NCI-H187 (cell line): ENCODE data around the gene UBE2D4.
A peak's percentile ranks its signal among the peaks of the same experiment; 100 is the strongest.
"Not testable (repeated sequence)": the region's sequence is repeated elsewhere in the genome, so short reads cannot be mapped to it uniquely, and the experiment has no call there.

ENCODE experiments used
- DNase-seq, 2 experiments: peaks; one replicate each; lab custom pipeline; 2025; lab: John Stamatoyannopoulos, UW

The UBE2D4 gene

DNA sequence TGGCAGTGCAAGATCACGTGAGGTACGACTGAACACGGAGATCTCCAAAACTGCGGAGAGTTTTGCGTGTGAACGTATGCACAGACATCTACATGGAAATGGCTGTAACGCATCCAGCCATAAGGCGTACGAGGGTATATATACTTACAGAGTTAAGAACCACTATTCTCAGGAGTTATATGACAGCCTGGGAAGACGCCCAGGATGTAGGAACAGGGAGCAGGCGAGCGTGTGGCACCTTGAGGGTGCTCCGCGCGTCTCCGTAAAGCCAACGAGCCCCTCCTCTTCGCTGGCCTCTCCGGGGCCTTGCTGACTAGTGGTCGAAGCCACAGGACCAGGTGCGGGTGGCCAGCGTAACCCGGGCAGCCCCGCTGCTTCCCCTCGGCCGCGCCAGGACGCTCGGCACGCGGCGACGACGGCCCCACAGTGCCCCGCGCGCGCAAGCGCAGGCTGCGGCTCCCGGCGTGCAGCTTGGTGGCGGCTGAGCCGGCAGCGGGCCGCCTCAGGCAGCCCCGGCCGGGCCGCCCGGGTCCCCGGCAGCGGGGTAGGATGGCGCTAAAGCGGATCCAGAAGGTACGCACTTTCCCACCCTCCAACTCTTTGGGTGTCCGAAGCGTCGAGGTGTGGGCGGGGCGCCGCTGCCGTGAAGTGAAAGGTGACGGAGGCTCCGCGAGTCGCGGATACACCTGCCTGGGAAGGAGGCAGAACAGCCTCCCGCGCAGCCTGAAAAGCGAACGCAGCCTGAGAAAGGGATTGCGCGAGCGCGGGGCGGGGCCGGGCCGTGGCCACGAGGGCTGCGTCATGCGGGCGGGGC is at the start of gene UBE2D4:
Gene UBE2D4, plus strand, starts transcription at position 453 of the 814 bp plus-strand sequence. Its CDS starts 97 bp downstream, at position 550.
- peak; percentile 67 to 70 for DNase-seq

GRCh38 chr7:43876976-43877745 is 49.1 kb upstream of the UBE2D4 start:
- DNase-seq = no peak

- DNase-seq = no peak
Observed at GRCh38 chr7:43877968-43878864, 48.0 kb upstream of the UBE2D4 start.

DNA sequence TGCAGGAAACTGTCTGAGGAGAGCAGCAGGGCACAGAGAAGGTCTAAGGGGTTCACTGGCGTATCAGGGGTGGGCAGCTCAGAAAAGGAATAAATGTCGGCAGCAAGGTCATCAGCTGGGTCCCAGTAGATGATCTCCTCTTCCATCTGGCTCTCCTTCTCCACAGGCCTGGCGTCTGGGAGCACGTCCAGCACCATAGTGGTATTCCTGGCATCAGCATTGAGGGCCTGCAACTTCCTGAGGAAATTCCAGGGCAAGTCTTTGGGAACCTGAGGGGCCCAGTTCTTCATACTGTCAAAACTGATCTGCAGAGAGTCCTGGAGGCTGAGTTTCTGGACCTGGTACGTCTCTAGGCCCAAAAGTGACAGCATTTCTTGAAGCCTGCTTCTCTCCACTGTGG is 47.4 kb upstream of the UBE2D4 start:
- no peak for DNase-seq

DNA sequence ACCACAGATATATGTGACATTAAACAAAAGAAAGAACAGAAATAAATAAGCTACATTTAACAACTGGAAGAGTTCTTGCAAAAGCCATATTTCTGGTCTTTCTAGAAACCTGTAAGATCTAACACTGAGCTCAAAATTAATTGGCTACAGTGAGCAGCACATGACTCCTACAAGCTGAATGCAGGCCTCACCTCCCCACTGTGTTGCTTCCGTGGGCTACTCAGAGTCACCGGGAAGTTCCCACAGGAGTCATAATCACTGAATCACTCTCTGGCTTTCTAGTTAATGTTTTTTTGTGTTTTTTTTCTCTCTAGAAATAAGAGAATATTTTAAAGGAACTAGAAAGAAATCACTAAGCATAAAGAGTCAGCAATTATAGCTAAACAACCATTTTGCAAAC is 46.8 kb upstream of the UBE2D4 start:
- DNase-seq = no peak

- DNase-seq = no peak
Observed at GRCh38 chr7:43880596-43880995, 45.6 kb upstream of the UBE2D4 start.

DNA sequence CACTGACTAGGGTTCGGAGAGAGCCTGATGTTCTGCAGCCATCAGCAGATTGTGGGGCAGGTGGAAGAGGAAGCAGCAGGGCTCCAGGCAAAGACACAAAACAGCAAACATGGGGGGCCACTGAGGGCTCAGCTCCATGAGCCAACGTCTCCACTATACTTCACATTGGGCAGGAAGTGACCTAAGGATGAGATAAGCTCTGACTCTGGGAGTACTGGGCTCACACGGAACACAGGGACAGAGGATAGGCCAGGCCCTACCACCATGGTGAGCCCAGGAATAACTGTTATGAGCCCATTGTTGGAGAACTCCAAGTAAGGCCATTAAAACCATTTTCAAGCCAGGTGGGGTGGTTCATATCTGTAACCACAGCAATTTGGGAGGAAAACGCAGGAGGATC is 42.0 kb upstream of the UBE2D4 start:
- DNase-seq = no peak

DNA sequence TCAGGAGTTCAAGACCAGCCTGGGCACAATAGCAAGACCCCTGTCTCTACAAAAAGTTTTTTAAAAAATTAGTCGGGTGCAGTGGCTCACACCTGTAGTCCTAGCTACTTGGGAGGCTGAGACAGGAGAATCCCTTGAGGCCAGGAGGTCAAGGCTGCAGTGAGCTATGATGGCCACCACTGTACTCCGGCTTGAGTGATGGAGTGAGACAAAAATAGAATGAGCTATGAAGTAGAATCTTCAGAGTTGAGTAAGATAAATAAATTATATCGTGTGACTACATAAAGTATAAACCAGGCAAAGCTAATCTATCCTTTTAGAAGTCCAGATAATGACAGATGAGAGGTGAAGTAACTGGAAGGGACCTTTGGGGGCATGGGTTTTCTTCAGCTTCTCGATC is 41.6 kb upstream of the UBE2D4 start:
- DNase-seq = no peak

DNA sequence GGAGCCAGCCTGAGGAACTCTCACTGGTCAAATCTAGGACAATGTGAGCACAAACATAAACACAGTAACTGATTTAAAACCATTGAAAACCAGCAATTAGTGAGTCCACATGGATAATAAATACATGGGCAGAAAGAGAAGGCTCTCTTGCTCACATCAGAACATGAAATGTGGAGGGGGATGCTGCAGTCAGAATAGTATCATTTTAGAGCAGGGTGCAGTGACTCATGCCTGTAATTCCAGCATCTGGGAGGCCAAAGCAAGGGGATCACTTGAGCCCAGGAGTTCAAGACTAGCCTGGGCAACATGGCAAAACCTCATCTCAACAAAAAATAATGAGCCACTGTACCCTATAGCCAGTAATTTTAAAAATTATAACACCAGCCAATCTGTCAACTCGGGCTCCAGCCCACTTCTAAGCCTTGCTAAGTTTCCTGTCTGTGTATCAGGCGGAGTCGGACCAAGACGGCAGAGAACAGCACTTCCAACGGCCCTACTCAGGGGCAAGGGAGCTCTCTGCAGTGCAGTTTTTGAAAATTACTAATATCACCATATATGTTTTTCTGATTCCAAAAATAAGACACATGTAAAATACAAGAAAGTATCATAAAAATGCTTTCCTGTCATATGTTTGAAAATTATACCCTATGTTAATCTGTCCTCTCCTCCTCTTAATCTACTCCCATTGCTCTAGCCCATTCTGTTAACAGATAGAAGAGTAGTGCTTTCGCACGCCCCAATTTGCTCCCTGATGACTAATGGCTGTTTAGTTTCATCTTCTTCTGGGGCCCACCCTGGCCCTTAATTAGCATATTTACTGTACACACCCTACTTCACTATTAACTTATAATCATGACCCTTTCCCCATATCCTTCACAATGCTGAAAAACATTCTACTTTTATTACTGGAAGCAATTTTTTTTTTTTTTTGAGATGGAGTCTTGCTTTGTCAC is 37.0 kb upstream of the UBE2D4 start:
- DNase-seq = no peak

GRCh38 chr7:43890468-43890867 is 35.8 kb upstream of the UBE2D4 start:
- DNase-seq = no peak

DNA sequence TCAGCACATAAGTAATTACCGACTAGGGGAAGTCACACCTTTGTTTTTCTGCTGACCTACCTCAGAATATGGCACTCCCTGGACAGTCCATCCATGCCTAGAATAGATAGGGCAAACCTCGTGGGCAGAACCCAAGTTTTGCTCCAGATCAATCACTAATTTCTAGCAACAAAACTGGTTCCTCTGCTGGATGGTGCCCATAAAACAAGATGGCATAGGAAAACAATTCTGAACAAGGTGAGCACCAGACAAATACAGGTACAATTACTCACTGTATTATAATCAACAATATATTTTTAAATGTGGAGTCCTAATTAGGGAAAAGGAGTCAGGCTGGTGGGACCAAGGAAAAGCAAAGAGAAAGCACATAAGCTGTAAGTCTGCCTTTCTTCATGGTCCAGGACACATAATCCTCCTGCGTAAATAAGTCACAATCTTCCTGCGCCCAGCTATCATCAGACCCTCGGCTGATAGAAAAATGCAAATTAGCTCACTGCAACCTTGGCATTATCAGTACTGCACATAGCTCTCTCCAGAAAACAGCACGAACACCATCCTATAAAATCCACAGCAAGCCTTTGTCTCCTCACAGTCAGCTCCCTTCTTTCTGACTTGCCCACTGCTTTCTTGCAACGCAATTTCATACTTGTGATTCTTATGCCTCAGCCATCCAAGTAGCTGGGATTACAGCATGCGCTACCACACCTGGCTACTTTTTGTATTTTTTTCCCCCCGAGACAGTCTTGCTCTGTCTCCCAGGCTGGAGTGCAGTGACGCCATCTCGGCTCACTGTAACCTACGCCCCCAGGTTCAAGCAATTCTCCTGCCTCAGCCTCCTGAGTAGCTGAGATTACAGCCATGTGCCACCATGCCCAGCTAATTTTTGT is 34.9 kb upstream of the UBE2D4 start:
- no peak for DNase-seq

- DNase-seq = no peak
Observed at GRCh38 chr7:43895847-43896415, 30.3 kb upstream of the UBE2D4 start.

DNA sequence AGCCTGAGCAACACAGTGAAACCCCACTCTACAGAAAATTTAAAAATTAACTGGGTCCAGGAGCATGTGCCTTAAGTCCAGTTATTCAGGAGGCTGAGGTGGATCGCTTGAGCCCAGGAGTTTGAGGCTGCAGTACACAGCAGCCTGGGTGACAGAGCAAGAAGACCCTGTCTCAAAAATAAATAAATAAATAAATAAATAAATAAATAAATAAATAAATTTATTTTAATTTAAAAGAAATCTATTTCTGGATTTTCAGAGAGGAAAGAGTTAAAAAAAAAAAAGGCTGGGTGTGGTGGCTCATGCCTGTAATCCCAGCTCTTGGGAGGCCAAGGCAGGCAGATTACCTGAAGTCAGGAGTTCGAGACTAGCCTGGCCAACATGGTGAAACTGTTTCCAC is 27.7 kb upstream of the UBE2D4 start:
- DNase-seq = not testable (repeated sequence)

- DNase-seq = no peak
Observed at GRCh38 chr7:43902542-43903054, 23.6 kb upstream of the UBE2D4 start.

DNA sequence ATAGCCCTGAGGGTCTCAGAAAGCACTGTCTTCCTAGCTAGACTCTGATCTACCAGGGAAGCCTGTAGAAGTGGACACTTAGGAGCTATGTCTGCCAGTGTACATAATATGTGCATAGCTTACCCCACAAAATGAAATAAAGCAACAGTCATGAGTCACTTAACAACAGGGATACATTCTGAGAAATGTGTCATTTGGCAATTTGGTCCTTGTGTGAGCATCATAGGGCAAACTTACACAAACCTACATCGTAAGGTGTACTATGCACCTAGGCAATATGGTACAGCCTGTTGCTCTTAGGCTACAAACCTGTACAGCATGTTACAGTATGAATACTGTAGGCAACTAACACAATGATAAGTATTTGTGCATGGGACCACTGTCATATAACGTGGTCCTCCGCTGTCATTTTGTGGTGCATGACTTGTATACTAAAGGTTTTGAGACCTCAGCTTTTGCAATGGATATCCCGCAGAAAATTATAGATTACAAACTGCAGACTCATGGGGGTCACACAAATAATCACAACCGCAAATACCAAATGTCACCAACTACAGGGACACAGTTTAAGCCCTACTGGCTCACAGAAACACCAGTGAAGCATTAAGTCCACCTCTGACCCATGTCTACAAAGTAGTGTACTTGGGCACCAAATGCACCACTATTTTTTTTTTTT is 21.6 kb upstream of the UBE2D4 start:
- no peak for DNase-seq

DNA sequence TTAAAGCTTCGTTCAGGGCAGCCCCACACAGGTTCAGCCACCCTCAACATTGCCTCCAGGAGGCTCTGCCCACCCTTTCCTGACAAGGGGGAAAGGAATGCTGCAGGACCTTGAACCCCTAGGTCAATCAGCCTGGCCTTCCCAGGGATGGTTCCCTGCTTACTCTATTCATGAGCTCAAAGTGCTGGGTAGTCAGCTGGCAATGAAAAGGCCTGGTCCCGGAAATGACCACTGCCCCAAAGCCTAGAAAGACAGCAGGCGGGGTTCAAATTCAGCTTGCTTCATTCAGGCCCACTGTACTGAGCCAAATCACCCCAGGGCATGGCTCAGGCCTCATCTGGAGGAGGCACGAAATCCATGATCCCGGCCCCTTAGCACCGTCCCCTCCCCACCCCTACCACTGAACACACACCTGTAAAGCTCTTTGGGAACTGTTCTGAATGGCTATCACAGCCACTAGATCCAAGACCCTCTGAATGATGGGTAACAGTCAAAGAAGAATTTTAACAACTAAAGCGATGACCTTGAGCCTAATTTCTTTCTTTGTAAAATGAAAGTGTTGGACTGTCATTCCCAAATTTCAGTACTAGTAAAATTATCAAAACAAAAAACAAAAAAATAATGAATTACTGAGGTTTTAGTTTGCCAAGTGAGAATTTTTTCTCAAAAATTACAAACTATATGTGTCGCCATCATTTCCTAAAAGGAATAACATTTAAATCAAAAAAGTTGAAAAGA is 20.9 kb upstream of the UBE2D4 start:
- no peak for DNase-seq

DNA sequence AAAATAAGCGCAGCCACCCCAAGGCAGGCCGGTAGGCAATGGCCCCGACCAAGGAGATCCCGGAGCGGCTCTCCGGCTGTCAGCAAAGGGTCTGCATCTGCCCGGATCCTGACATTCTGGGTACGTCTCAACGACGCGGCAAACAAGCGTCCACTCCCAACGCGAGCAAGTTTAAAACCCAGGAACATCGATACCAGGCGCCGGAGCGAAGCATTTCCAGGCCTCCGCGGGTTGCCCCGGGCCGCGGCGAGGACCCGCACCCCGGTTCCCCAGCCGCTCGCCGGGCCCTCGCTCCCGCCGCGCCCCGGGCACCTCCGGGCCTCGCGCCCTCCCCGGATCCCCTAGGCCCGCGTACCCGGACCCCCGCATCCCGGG is 20.3 kb upstream of the UBE2D4 start:
- no peak for DNase-seq

DNA sequence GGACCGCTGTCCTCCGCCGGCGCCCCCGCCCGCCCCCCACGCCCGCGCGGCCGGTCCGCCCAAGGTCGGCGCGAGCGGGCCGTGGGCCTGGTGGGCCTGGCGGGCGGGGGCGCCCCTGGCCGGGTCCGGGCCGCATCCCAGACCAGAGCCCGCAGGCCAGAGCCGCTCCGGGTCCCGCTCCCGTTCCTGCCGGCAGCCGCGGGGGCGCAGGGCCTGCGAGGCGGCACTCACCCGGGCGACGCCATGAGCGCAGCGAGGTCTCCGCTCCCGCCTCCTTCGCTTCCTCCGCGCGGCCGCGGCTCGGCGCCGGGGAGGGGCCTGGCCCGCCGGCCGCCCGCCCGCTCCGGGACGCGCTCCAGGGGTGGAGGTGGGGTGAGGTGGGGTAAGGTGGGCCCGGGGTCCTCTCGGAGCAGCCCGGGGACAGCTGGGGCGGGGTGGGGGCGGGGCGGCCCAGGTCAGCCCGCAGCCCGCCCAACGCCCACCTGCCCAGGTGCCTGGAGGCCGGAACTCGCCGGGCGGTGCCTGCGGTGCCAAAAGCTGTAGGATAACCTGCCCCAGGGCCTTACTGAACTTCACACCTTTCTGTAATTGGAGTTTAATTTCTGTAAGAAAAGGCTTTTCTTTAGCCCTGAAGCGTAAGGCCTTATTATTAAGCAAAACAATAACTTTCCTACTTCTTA is 19.8 kb upstream of the UBE2D4 start, which contains the start of gene URGCP:
Gene URGCP, minus strand, starts transcription at position 266 of the 680 bp plus-strand sequence. Its CDS starts 21 bp downstream, at position 245.
- peak in 1 of 2 experiments; percentile 6 for DNase-seq
